Neural cell (in vitro differentiated cells): ENCODE data around the gene RPS8. TPM values are rescaled to one million over a fixed set of nuclear protein-coding genes. Genes with fewer than 3 reads are reported as not detected.
"Not testable (repeated sequence)": the region's sequence is repeated elsewhere in the genome, so short reads cannot be mapped to it uniquely, and the experiment has no call there.

Experiments
- H2AFZ ChIP-seq: fragments of 200-600, 300-800 bp; sonication (generic), shearing (Covaris generic); 2 replicates; pipeline ENCODE4 v1.6.0; 2014; ENCODE audit warnings: low read depth, mild to moderate bottlenecking, antibody characterized with exemption, low read length, moderate library complexity
- H3F3A ChIP-seq: fragments of 200-600 bp; shearing (Covaris generic); 2 replicates; pipeline ENCODE4 v1.6.1; 2016; ENCODE audit warnings: mild to moderate bottlenecking, moderate library complexity, mixed read lengths, antibody characterized with exemption, low read length; ENCODE audit not compliant: insufficient read depth, poor library complexity, severe bottlenecking
- H3K27ac ChIP-seq: fragments of 200-600, 300-800 bp; sonication (generic), shearing (Covaris generic); 2 replicates; pipeline ENCODE4 v1.5.1; 2014; ENCODE audit warnings: mild to moderate bottlenecking, low read length, moderate library complexity
- H3K27me3 ChIP-seq: fragments of 300-800, 200-600 bp; sonication (generic), shearing (Covaris generic); 2 replicates; pipeline ENCODE4 v1.6.0; 2014; ENCODE audit warnings: mild to moderate bottlenecking, low read depth, low read length, moderate library complexity; ENCODE audit not compliant: insufficient read depth
- H3K36me3 ChIP-seq: fragments of 300-800, 200-600 bp; sonication (generic), shearing (Covaris generic); 2 replicates; pipeline ENCODE4 v1.5.1; 2014; ENCODE audit warnings: mild to moderate bottlenecking, antibody characterized with exemption, low read length, moderate library complexity; ENCODE audit not compliant: insufficient read depth
- H3K4me2 ChIP-seq: fragments of 300-800, 200-600 bp; sonication (generic), shearing (Covaris generic); 2 replicates; pipeline ENCODE4 v1.6.0; 2014; ENCODE audit warnings: mild to moderate bottlenecking, low read length
- H3K4me3 ChIP-seq: fragments of 300-800, 200-600 bp; sonication (generic), shearing (Covaris generic); 2 replicates; pipeline ENCODE4 v1.5.1; 2014; ENCODE audit warnings: mild to moderate bottlenecking, low read length, moderate library complexity
- H3K79me2 ChIP-seq: fragments of 200-600 bp; shearing (Covaris generic); replicated peaks from 2 replicates; pipeline ENCODE4 v1.6.0; 2014; ENCODE audit warnings: mild to moderate bottlenecking, low read length, moderate library complexity; ENCODE audit not compliant: insufficient read depth
- H3K9ac ChIP-seq: fragments of 300-800, 200-600 bp; sonication (generic), shearing (Covaris generic); 2 replicates; pipeline ENCODE4 v1.6.1; 2016; ENCODE audit warnings: mild to moderate bottlenecking, low read length, mixed read lengths
- H3K9me2 ChIP-seq: fragments of 200-600 bp; shearing (Covaris generic); 2 replicates; pipeline ENCODE4 v1.6.1; 2016; ENCODE audit warnings: mild to moderate bottlenecking, low read length, mixed read lengths; ENCODE audit not compliant: insufficient read depth
- H3K9me3 ChIP-seq: fragments of 200-600, 300-800 bp; sonication (generic), shearing (Covaris generic); 2 replicates; pipeline ENCODE4 v1.6.1; 2016; ENCODE audit warnings: mild to moderate bottlenecking, mixed run types, low read length, moderate library complexity, mixed read lengths
- H4K20me1 ChIP-seq: fragments of 200-600 bp; shearing (Covaris generic); 2 replicates; pipeline ENCODE4 v1.6.1; 2016; ENCODE audit warnings: mild to moderate bottlenecking, mixed run types; ENCODE audit not compliant: insufficient read depth
- CTCF ChIP-seq: fragments of 450-650 bp; IDR thresholded peaks from 2 replicates; pipeline ENCODE4 v1.5.1; 2014; ENCODE audit warnings: antibody characterized with exemption, mild to moderate bottlenecking, moderate library complexity; ENCODE audit not compliant: poor library complexity, severe bottlenecking
- EP300 ChIP-seq: fragments of 450-650 bp; conservative IDR thresholded peaks from 2 replicates; pipeline ENCODE4 v1.6.1; 2014; ENCODE audit warnings: antibody characterized with exemption, mild to moderate bottlenecking, moderate library complexity; ENCODE audit not compliant: poor library complexity, severe bottlenecking
- EZH2 ChIP-seq: fragments of 200-600, 300-800 bp; shearing (Covaris generic), sonication (generic); IDR thresholded peaks from 2 replicates; pipeline ENCODE4 v1.6.1; 2014; ENCODE audit warnings: antibody characterized with exemption, low read length, borderline replicate concordance, mild to moderate bottlenecking; ENCODE audit not compliant: insufficient read depth, poor library complexity, severe bottlenecking
- MXI1 ChIP-seq: fragments of 450-650 bp; conservative IDR thresholded peaks from 2 replicates; pipeline ENCODE4 v1.6.1; 2014; ENCODE audit warnings: antibody characterized with exemption, mild to moderate bottlenecking; ENCODE audit not compliant: poor library complexity, severe bottlenecking
- POLR2AphosphoS5 ChIP-seq: IDR thresholded peaks from 2 replicates; pipeline ENCODE4 v1.6.1; 2012
- RAD21 ChIP-seq: fragments of 450-650 bp; conservative IDR thresholded peaks from 2 replicates; pipeline ENCODE4 v1.6.1; 2014; ENCODE audit warnings: antibody characterized with exemption, mild to moderate bottlenecking, moderate library complexity
- REST ChIP-seq: IDR thresholded peaks from 2 replicates; pipeline ENCODE4 v1.6.1; 2012; ENCODE audit warnings: borderline replicate concordance
- SMC3 ChIP-seq: fragments of 450-650 bp; conservative IDR thresholded peaks from 2 replicates; pipeline ENCODE4 v1.6.1; 2014; ENCODE audit warnings: antibody characterized with exemption, mild to moderate bottlenecking, moderate library complexity; ENCODE audit not compliant: poor library complexity
- TAF1 ChIP-seq: IDR thresholded peaks from 2 replicates; pipeline ENCODE4 v1.6.1; 2012; ENCODE audit warnings: low read depth
- polyA plus RNA-seq: library from polyadenylated mRNA; depleted of rRNA; stranded (reverse); fragments of >200 nt; gene quantifications from 2 replicates; pipeline ENCODE4 v1.2.3, GENCODE V29; 2014

RPS8 gene
- polyA plus RNA-seq, 1 donor from 2014 or later: 2,015 TPM

- peaks cover 2% of the 10 kb centered on the region for H3K9me3 ChIP-seq
- no peaks in the 10 kb centered on the region for H3K36me3 ChIP-seq
- no peaks in the 10 kb centered on the region for H3K9me2 ChIP-seq
- H3K4me2 ChIP-seq: no peak overlapping the region
- no peak for TF ChIP-seq POLR2AphosphoS5
- TF ChIP-seq SMC3: no peak
- no peak overlapping the region for H3K9ac ChIP-seq
- no peak overlapping the region for H2AFZ ChIP-seq
- H3K27ac ChIP-seq: no peak overlapping the region
- H3K4me3 ChIP-seq: no peak overlapping the region
- no peaks in the 10 kb centered on the region for H4K20me1 ChIP-seq
- H3K79me2 ChIP-seq: no peaks in the 10 kb centered on the region
- H3K27me3 ChIP-seq: peaks cover 15% of the 10 kb centered on the region
- H3F3A ChIP-seq: no peaks in the 10 kb centered on the region
Measured at GRCh38 chr1:44821240-44821715, 45.9 kb downstream of the RPS8 start.

- Histone ChIP-seq H3K4me3 (no peak overlapping the region), H3K9me3 (peaks cover 2% of the 10 kb centered on the region), H3K9ac (no peak overlapping the region), H2AFZ (no peak overlapping the region), H3K9me2 (no peaks in the 10 kb centered on the region), H3K27me3 (peaks cover 15% of the 10 kb centered on the region), H3K79me2 (no peaks in the 10 kb centered on the region), H3K36me3 (no peaks in the 10 kb centered on the region), H4K20me1 (no peaks in the 10 kb centered on the region), H3K27ac (no peak overlapping the region), H3F3A (no peaks in the 10 kb centered on the region), H3K4me2 (no peak overlapping the region)
- TF ChIP-seq CTCF (no peak), POLR2AphosphoS5 (no peak), EP300 (no peak), EZH2 (no peak), RAD21 (no peak), SMC3 (no peak)
Measured at GRCh38 chr1:44822131-44822701, 46.9 kb downstream of the RPS8 start.

- peaks cover 2% of the 10 kb centered on the region for H3K9me3 ChIP-seq
- H3K9ac ChIP-seq: no peak overlapping the region
- H3K4me3 ChIP-seq: no peak overlapping the region
- H3K9me2 ChIP-seq: no peaks in the 10 kb centered on the region
- no peaks in the 10 kb centered on the region for H4K20me1 ChIP-seq
- no peaks in the 10 kb centered on the region for H3F3A ChIP-seq
- TF ChIP-seq RAD21 (no peak), TAF1 (no peak), MXI1 (no peak), EZH2 (no peak), SMC3 (no peak), CTCF (no peak), POLR2AphosphoS5 (no peak), REST (no peak), EP300 (no peak)
- H2AFZ ChIP-seq: no peak overlapping the region
- H3K27me3 ChIP-seq: peaks cover 15% of the 10 kb centered on the region
- H3K36me3 ChIP-seq: no peaks in the 10 kb centered on the region
- H3K4me2 ChIP-seq: no peak overlapping the region
- no peak overlapping the region for H3K27ac ChIP-seq
- no peaks in the 10 kb centered on the region for H3K79me2 ChIP-seq
Measured at GRCh38 chr1:44822981-44823451, 47.7 kb downstream of the RPS8 start.

- H3K9ac ChIP-seq, H3K27ac ChIP-seq, H3K9me3 ChIP-seq, H3K4me3 ChIP-seq, H3K79me2 ChIP-seq, H3K9me2 ChIP-seq, H2AFZ ChIP-seq, H3K36me3 ChIP-seq, H4K20me1 ChIP-seq, H3K4me2 ChIP-seq, H3F3A ChIP-seq: not testable (repeated sequence)
- H3K27me3 ChIP-seq: peaks cover 11% of the 10 kb centered on the region
Measured at GRCh38 chr1:44824392-44824791, 49.1 kb downstream of the RPS8 start.
